Stimulated activated CD8-positive, alpha-beta memory T cell treated with anti-CD3 and anti-CD28 coated beads, Interleukin-7, amount 100 ng/mL, for 1 hour (primary cell): ENCODE data around the gene TYSND1.
A peak's percentile ranks its signal among the peaks of the same experiment; 100 is the strongest.
"Not testable (repeated sequence)": the region's sequence is repeated elsewhere in the genome, so short reads cannot be mapped to it uniquely, and the experiment has no call there.

Source experiments
- DNase-seq, 2 donors: peaks; one replicate each; pipeline ENCODE4 v3.0.0-alpha.2; 2020; ENCODE audit warnings: low read depth in 2 of 2

TYSND1 gene

DNA sequence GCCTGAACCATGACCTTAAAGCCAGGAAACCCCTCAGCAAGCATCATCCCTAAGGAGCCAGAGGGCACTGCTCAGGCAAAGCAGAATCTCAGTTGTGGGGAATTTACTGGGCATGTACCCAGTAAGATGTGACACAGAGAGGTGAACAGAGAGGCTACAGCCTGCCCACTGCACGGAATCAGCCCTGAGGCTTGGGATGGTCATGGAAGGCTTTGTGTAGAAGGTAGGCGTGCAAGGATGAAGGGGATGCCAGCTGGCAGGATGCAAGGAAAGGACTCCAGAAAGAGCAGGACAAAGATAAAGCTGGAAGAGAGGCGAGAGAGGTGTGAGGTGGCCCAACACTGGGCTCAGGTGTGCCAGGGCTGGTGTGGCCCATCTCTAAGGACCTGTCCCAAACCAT is 11.5 kb downstream of the TYSND1 start:
- no peak for DNase-seq

DNA sequence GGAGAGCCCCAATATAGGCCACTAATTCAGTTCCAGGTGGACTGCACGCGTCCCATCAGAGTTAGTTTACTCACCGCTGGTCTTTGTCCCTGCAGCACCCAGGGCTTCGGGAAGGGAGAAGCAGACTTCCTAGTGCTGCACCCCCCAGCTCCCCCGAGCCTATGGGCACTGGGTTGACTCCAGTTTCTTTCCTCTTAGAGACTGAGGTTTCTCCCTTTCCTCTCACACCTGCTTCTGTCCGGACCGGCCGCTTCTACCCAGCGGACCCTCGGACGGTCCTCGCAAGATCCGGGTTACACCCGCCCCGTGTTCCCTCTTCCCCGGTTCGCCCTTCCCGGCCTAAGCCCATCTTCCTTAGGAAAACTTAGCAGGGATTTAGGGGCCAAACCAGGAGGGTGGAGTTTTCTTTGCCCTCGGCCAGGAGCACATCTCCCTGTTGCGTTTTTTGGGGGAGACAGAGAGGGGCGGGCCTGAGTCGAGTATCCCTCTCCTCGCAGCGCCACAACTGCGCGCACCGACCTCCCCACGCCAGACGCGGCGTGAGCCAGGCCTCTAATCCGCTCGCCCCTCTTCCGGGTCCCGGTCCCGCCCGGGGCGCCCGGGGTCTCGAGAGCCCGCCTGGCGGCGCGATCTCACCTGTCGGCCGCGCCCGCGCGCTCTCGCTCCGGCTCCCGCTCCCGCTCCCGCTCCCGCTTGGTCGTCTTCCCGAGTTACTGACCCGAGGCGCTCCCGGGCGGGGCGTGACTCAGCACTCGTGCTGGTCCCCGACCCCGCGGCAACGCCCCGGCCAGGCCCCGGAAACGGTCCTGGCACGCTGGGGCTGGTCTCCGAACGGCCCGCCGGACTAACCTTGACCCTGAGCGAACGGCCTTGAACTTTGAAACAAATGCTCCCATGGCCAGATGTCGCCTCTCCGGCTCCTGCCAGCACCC is 14.1 kb downstream of the TYSND1 start, which contains the start of gene AIFM2:
AIFM2 (minus strand) TSS at position 728 of the 932 bp plus-strand sequence. CDS start 8,741 bp downstream, outside the sequence.
- DNase-seq, result no peak

DNA sequence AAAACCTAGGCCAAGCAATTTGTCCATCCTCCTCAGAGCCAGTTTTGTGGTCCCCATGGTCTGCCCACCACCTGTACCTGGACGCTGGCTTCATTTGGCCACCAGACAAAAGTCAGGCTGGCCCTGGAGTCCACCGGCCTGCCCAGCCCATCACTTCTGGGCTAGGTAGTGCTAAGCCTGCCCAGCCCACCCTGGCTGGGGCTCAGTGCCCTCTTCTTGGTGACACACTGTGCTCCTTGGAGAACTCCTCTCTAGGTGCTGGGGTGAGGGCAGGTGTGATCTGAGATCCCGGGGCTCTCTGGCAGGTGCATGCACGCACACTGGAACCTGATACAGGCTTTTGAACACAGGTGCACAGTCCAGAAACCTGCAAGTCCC is 15.0 kb downstream of the TYSND1 start:
- no peak for DNase-seq

DNA sequence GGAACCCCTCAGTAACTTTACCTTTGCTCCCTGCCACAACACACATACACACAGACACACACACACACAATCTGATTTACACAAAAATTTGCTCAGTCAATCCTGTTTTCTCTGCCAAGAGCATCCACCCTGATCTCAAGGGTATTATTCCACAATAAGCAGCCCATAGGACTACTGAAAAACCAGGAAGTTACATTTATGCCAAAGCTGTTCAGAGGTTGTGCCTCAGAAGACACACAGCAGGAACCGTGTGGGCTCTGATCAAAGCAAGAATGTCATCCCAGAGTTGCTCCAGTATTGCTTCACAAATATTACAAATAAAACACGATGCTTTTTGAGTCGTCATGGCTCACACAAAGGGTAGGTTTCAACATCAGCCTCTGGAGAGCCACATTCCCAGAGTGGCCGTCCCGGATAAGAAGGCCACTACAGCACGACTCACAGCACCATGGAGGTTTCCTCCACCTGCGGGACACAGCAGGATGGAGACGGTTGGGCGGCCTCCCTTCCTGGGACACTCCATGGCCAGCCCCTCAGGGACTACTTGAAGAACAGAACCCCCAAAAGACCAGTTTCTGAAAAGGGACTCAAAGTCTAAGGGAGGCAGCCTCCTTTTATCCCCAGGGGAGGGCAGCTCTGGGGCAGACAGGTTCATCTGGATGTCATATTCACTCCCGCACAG is 15.5 kb downstream of the TYSND1 start:
- no peak for DNase-seq

DNA sequence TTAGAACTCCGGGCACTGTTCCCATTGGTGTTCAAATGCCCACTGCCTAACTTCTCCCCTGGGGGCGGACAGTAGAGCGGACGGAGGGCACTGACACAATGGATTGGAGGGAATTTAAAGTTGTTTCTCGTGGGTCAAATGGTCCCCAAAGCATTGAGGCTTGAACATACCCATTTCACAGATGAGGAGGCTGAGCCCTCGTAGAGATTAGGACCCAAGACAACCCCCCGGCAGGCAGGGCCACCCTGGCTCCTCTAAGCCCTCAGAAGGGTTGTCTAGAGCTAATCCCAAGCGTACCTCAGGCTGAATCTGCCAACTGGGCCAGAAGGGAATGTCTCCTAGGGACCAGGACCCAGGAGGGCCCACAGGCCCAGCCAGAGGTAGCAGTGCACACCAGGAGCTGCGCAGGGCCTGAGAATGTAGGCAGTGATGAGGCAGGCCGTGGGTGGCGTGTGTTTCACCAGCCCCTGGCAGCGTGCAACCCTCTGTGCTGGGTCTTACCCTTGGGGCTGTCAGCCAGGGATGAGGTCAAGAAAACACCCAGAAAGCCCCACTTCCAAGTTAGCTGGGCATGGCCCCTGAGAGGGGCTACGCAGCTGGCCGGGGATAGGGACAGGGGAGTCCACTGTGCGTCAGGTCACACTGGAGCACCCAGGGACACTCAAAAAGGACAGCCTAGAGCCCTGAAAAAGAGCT is 19.7 kb downstream of the TYSND1 start:
- no peak for DNase-seq

DNA sequence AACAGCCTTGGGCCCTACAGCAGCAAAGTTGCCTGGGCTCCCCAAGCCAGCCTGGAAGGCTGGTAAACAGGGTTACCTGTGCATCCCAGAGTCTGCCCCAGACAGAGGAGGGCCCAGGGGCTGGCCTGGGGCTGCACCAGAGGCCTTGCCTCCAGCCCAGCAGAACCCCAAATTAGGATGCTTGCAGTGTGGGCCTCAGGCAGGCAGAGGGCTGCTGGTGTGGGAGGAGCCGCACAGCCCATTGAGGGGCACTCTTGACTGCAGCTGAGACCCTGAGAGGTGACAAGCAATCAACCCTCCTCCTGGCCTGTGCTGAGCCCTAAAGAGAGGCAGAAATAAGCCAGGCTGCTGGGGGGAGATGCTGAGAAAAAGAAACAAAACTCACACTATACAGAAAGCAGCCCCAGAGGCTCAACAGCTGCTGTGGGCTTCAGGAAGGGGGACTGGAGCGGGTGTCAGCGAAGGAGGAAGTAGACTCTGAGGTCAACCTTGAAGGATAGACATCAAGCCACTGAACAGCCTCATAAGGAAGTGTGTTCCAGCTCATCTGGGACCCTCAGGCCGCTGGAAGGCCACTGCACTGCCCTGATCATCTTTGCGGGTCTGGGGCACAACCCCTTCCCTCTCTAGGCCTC is 20.5 kb downstream of the TYSND1 start:
- DNase-seq, result no peak

DNA sequence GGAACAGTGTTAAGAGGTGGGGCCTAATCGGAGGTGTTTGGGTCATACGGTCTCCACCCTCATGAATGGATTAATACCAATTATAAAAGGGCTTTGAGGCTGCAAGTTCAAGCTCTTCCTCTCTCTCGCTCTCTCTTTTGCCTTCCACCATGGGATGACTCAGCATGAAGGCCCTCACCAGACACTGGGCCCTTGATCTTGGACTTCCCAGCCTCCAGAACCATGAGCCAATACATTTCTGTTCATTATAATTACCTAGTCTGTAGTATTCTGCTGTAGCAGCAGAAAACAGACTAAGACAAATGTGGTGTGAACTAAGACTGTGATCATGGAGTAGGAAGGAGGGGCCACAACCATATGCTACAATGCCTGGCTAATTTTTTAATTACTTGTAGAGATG is 21.6 kb downstream of the TYSND1 start:
- no peak for DNase-seq

DNA sequence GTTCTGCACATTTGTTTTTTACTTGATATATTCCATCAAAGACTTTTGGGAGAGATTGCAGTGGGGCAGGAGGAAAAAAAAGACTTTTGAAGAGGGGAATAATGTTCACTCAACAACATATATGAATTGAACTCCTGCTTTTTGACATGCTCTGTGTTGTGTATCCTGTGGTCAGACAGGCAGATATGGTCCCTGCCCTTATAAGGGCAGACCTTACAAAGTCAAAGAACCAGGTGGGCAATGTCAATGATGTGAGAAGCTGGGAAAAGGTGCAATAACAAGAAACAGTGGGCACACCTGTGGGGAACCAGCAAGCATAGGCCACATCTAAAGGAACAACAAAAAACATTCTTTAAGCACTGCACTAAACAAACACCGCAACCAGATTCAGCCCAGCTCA is 22.1 kb downstream of the TYSND1 start:
- no peak for DNase-seq

DNA sequence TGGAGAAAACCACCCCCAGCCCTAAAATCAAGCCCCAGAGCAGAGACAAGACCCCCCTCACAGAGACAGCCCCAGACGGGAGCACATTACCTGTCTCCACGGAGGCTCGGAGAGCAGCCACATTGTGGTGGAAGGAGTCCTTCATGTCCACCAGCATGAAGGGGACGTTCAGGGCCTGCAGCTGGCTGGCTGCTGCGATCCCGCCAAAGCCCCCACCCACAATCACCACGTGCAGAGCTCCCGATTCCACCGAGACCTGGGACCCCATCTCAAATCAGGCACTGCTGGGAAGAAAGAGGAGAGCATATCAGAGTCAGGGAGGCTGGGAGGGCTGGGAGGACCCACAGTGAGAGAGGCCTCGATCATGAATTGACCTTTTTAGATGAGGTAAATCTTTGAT is 22.7 kb downstream of the TYSND1 start:
- DNase-seq, result no peak

DNA sequence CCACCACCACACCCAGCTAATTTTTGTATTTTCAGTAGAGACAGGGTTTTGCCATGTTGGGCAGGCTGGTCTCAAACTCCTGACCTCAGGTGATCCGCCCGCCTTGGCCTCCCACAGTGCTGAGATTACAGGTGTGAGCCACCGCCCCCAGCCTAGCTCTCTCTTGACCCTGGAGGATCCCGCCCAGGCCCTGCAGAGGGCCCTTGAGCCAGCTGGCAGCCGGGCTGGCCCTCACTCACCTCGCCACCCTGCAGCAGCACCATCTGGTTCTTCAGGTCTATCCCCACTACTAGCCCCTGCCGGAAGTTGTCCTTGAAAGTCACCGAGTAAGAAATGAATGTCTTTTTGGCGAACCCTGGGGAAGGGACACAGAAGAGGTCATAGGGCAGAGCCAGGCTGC is 23.3 kb downstream of the TYSND1 start:
- not testable (repeated sequence) for DNase-seq

DNA sequence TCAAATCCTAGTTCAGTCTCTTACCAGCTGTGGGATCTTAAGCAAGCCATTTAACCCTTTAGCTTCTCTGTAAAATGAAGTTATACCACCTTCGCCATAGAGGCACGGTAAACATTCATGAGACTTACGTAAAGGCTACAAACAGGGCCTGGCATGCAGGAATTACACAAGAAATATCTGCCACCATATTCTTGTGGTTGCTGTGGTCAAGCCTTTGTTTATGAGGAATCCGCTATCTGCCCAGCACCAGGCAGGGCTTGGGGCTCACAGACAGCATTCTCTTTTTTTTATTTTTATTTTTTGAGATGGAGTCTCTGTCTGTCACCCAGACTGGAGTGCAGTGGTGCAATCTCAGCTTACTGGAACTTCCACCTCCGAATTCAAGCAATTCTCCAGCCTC is 23.8 kb downstream of the TYSND1 start:
- DNase-seq, result no peak

DNA sequence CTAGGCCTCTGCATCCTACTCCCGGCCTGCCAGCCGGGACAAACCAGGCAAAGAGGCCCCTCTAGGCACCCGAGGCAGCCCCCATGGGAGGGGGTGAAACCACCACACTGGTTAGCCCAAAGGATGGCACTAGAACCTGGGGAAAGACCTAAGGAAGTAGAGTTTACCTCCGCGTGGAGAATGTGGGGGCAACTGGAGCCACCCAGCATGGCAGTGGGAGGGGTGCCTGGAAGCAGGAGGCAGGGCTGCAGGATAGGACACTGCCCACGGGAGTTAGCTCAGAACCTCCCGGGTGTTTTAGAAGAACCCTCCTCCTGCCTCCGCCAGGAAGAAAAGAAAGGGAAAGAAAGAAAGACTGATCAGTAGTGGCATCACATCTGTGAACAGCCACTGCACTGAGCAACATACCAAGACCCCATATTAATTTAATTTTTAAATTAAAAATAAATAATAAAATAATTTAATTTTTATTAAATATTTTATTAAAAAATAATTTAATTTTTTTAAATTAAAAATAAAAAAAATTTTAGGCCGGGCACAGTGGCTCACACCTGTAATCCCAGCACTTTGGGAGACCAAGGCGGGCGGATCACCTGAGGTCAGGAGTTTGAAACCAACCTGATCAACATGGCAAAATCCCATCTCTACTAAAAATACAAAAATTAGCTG is 25.1 kb downstream of the TYSND1 start:
- no peak for DNase-seq

DNA sequence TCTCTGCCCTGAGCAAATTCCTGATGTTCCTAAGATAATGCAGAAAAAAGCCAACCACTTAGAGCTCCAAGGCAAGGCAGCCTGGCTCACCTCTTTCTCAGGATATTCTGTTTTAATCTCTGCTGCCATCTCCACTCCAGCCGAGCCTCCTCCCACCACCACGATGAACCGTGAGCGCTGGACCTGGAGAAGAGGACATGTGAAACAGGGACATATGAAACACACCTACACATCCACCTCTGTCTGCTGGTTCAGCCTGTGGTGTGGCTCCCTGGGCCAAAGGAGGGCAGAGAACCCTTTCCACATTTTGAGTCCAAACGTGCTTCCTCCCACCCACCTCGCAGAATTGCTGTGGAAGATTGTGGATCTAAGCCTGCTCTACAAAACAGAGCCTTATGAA is 26.1 kb downstream of the TYSND1 start:
- DNase-seq, result no peak

DNA sequence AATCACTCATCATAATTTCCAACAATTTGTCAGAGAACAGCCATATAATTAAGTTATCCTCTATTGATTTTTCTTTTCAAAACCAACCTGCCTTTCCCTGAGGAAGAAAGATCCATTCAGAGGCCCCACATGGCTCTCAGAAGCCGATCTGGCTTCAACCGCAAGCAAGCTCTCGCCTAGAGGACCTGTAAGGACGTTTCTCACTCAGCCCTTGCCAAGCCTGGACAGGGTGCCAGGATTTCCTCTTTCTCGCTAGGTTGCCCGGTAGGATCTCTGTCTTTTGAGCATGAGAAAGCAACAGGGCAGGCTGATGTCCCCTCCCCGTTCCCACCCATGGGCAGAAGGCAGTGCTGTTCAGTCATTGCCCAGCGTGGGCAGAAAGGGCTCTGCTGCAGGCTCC is 26.9 kb downstream of the TYSND1 start:
- no peak for DNase-seq

DNA sequence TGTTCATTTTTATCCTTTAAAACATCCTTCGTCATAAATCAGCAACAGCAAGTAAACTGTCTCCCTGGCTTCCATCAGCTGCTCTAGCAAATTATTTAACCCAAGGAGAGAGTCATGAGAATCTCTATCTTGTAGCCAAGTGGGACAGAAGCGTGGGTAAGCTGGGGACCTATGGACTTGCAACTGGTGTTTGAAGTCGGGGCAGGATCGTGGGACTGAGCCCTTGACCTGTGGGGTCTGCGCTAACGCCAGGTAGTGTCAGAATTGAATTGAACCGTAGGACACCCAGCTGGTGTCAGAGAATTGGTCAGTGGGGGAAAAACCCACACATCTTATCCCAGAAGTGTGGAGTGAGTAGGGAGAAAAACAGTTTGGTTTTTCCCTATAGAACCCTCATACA is 27.3 kb downstream of the TYSND1 start:
- DNase-seq, result no peak

DNA sequence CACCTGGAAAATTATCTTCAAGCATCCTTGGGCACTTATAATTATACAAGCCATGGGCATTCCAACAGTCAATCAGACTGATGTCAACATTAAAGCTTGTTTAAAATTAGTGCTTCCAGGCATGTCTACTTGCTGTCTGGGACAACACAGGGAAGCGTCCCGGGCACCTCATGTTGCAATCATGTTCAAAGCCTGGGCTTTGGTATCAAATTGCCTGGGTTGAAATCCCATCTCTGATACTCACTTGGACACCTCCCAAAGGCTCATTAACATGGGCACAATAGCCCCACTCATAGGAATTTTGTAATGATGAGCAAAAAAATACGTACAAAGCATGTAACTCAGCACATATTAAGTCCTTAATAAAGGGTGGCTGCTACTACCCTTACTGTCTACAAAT is 28.3 kb downstream of the TYSND1 start:
- DNase-seq, result no peak

DNA sequence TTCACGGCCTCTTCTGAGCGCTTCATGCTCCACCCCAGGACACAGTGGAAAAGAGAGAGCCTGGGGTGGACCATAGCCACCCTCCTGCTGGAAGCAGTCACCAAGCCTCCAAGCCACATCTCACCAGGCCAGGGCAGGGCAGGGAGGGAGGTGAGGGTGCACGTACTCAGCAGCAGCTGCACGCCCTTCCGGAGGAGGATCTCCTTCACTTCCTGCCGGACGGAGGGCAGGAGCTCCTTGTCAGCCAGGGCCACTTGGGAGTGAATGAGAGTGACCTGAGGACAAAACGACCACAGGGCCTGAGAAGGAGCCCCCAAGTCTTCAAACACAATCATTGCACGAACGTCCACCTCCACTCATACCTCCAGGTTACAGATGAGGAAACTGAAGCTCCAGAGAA is 28.9 kb downstream of the TYSND1 start:
- DNase-seq, result no peak

DNA sequence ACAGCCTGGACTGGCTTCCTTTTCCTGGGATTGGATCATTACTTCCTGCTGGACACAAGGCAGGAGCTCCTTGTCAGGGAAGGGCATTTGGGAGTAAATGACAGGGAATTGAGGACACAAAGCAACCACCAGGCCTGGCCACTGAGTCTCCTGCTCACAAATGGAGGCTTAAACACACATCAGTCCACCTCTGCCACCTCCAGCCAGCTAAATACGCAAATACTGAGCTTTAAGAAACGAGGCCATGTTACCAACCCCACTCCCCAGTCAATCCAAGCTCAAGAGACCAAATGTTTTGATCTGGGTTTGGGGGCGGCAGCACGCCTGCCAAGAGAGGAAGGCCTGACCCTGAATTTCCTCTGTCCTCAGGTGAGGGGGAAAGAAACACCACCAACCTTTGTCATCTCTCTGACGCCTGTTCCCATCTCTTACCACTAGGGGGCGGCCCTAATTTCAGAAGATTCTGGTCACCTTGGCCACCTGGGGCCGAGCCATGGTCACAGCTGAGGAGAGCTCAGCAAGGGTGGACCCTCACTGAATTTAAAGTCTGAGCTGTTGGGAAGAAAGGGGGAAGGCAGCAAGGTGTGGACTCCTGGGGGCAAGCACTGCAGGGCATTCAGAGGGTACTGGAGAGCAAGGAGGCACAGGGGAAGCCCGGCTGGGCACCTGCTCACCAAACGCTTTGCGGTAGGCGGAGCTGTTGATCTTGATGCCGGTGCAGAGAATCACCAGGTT is 30.4 kb downstream of the TYSND1 start:
- DNase-seq, result peak in 1 of 2 donors; percentile 18

DNA sequence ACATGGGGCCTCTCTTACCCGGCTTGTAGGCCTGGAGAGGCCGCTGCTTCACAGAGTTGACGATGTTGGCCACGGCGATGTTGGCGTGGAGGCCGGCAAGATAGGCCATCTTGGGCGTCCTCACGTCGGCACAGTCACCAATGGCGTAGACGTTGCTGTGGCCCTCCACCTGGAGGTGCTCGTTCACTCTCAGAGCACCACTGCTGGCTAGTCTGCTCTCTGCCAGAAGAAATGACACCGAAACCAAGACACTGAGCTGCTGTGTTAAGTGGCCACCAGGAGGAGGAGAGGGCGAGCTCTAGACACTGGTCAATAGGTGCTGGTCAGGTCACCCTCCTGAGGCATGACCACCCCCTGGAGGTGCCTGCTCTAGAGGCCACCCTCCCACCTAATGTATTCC is 31.6 kb downstream of the TYSND1 start:
- DNase-seq, result no peak

DNA sequence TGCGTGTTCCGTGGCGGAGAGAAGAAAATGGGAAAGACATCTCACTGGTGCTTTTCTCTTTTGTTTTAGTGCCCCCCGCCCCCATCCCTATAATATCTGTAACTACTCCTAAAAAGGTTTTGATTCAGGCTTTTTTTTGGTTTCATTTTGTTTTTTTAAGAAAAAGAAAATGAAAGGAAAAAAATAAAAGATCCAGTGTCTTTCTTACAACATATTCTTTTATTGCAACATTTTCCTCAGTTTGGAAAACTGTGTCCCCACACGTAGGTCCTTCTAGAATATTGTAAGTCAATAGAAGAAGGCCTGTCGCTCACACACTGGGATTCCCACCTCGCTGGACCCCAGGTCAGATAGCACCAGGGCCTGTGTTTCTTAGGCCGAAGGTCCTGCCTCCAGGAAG is 34.4 kb downstream of the TYSND1 start:
- no peak for DNase-seq

DNA sequence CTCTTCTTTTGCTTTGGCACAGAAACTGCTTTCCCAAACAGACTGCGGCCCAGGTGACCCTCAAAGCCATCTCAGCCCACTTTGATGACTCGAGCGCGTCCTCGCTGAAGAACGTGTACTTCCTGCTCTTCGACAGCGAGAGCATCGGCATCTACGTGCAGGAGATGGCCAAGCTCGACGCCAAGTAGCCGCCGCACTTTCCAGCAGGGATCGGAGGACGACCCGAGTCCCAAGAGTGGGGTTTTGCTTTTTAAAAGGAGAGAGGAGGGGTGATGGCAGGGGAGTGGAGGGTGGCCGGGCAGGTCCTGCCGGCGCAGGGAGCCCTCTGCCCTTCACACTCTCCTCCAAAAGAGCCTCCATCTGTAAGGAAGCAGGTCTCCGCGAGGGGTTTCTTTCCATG is 35.0 kb downstream of the TYSND1 start:
- no peak for DNase-seq
